Natural killer cell treated with Interleukin-12 subunit alpha and Interleukin-12 subunit beta and Interleukin-15 and Interleukin-18, amount 100 ng/mL, for 72 hours (primary cell): Measurements from ENCODE around the gene ADGRL3. TPM values are rescaled to one million over a fixed set of nuclear protein-coding genes. Genes with fewer than 3 reads are reported as not detected.

Experiments
- ATAC-seq, 2 donors: fragments of 150-1000 bp; cut with Tn5 transposase in 1 of 2; sonication (Bioruptor Pico), chemical (Tn5 transposase) in 1 of 2; 2 replicates each; pipeline ENCODE4 v1.10.0; 2021
- DNase-seq: peaks from one replicate; pipeline ENCODE4 v3.0.0; 2022; ENCODE audit warnings: low spot score
- H3K27ac Mint-ChIP-seq, 2 donors: 1 replicate in 1 of 2; 2 replicates in 1 of 2; pipeline ENCODE4 v1.8.0; 2022; ENCODE audit warnings: mixed read lengths in 2 of 2, mild to moderate bottlenecking in 1 of 2, moderate library complexity in 1 of 2
- H3K27me3 Mint-ChIP-seq, 2 donors: 1 replicate in 1 of 2; 2 replicates in 1 of 2; pipeline ENCODE4 v1.8.0; 2022; ENCODE audit warnings: mixed read lengths in 2 of 2
- H3K36me3 Mint-ChIP-seq: one replicate; pipeline ENCODE4 v1.8.0; 2022; ENCODE audit warnings: mixed read lengths
- H3K4me1 Mint-ChIP-seq, 2 donors: 1 replicate in 1 of 2; 2 replicates in 1 of 2; pipeline ENCODE4 v1.8.0; 2022; ENCODE audit warnings: low read depth in 2 of 2, mixed read lengths in 2 of 2, mild to moderate bottlenecking in 1 of 2
- H3K4me3 Mint-ChIP-seq: one replicate; pipeline ENCODE4 v1.8.0; 2022; ENCODE audit warnings: mixed read lengths
- H3K9me3 Mint-ChIP-seq: 2 replicates; pipeline ENCODE4 v1.8.0; 2022; ENCODE audit warnings: mixed read lengths
- total RNA-seq, 2 donors: library from RNA; stranded (reverse); gene quantifications; one replicate each; pipeline ENCODE4 v1.2.3, GENCODE V29; 2022

ADGRL3 gene
- total RNA-seq, 2 donors from 2014 or later = not detected

DNA sequence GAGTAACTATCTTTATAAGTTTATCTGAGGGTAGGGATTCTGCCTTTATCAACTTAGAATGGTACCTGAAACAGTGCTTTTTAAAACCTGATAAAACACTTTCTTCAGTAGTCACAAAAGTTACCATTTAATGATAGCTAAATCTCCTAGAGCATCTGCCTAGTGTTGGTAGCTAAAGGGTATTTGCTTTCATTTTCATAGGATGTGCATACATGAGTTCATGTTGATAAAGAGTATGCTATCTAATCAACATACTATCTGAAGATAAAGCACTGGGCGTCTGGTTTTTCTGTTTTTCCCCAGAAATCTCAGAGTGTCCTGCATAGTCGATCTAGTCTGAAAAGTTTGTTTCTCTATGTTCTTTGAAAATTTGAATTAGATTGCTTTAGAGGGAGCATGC lies 75.1 kb downstream of the ADGRL3 start:
- no peak overlapping the region for H3K27ac Mint-ChIP-seq
- no peak overlapping the region for H3K4me3 Mint-ChIP-seq
- no peaks in the 10 kb centered on the region for H3K9me3 Mint-ChIP-seq
- no peak for DNase-seq
- H3K27me3 Mint-ChIP-seq = no peaks in the 10 kb centered on the region
- no peak for ATAC-seq
- no peaks in the 10 kb centered on the region for H3K4me1 Mint-ChIP-seq
- H3K36me3 Mint-ChIP-seq = no peaks in the 10 kb centered on the region

DNA sequence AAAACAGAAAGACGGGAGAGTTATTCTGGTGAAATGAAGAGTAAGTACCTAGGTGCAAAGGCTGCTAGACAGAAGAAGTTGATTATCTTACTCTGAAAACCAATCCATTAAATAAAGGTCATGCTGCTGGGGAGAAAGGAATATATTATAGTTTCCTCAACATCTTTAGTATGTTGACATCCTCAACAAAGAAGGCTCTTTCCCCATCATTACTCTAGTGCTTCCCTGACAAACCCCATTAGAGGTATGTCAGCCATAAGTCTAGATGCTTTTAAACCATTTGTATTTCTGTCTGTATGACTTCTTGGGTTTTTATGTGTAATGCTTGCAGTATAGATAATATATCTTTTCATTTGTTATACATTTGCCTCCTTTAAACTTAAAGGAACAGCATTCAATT lies 75.9 kb downstream of the ADGRL3 start:
- no peaks in the 10 kb centered on the region for H3K27me3 Mint-ChIP-seq
- DNase-seq (no peak), ATAC-seq (no peak)
- H3K36me3 Mint-ChIP-seq = no peaks in the 10 kb centered on the region
- no peak overlapping the region for H3K4me3 Mint-ChIP-seq
- no peak overlapping the region for H3K27ac Mint-ChIP-seq
- no peaks in the 10 kb centered on the region for H3K9me3 Mint-ChIP-seq
- H3K4me1 Mint-ChIP-seq = no peaks in the 10 kb centered on the region

DNA sequence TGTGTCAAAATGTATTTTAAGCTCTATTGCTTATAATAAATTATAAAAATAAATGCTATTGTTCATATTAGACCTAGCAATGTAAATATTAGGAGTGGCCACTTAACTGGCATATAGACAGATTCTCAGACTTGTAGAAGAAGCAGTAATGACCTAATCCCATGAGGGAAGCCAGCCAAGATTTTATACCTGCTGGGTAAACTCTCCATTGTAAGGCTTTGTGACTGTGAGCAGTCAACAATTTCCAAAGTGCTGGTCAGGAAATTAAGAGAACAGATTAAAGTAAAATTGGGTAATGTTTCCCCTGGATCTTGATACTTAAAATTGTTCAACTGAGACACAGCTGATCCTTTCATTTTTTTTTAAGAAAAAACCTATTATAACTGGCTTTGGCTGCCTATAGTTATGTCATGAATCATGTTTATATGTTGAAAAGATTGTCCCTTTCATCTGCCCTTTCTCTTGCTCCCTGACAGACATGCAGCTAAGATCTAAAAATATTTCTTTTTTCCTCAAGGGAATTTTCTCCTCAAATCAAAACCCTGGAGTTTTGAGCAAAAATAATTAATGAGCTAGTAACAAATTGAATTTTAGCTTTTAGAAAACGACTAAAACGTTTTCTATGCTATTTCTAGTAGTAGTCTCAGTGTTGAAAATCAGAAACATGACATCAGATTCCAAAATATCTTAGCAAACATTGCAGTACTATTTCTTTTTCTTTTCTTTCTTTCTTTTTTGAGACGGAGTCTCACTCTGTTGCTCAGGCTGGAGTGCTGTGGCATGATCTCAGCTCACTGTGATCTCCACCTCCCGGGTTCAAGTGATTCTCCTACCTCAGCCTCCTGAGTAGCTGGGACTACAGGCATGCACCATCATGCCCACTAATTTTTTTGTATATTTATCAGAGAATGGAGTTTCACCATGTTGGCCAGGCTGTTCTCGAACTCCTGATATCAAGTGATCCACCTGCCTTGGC lies 77.9 kb downstream of the ADGRL3 start:
- Mint-ChIP-seq H3K4me3 (no peak overlapping the region), H3K27ac (no peak overlapping the region), H3K9me3 (peaks cover under 1% of the 10 kb centered on the region), H3K27me3 (no peaks in the 10 kb centered on the region), H3K4me1 (no peaks in the 10 kb centered on the region), H3K36me3 (no peaks in the 10 kb centered on the region)
- ATAC-seq = no peak
- DNase-seq = no peak

DNA sequence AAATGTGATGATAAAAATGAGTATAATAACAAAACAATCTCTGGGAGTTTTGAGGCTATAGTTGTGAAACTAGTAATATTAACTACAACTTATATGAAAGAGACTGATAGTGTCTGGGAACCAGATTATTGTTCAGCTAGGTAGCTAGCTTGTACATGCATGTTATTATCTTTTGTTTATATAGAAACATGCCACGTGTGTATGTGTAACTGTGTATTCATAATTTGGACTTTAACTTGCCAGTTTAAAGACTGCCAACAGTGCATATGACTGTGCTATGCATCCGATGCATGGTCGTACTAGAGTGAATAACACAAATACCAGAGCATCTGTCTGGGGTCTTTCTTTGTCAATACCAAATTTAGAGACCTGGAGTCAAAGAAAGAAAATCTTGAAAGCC lies 92.2 kb downstream of the ADGRL3 start:
- peaks cover 9% of the 10 kb centered on the region for H3K9me3 Mint-ChIP-seq
- ATAC-seq (no peak), DNase-seq (no peak)
- H3K27me3 Mint-ChIP-seq = no peaks in the 10 kb centered on the region
- H3K4me3 Mint-ChIP-seq = no peak overlapping the region
- no peaks in the 10 kb centered on the region for H3K4me1 Mint-ChIP-seq
- no peak overlapping the region for H3K27ac Mint-ChIP-seq
- no peaks in the 10 kb centered on the region for H3K36me3 Mint-ChIP-seq

DNA sequence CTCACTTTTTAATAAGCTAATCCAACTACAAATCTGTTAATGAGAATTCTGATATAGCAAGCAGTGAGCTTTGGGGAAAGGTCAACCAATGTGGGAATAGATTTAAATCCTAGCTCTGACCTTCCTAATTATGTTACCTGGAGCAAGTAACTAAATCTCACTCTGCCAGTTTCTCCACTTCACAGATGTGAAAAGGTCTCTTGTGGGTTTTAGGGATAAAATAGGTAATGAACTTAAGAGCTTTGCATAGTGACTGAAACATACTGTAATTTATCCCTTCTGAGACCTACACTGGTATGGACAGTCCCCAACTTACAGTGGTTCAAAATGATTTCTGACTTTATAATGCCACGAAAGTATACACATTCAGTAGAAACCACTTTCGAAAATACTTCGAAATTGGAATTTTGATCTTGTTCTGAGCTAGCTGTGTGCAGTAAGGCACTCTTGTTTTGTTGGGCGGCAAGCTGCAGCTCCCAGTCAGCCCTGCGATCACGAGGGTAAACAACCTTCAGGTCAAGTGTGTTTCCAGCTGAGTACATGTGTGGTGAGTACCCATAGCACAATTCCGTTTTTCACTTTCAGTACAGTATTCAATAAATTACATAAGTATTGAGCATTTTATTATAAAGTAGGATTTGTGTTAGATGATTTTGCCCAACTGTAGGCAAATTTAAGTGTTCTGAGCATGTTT lies 93.7 kb downstream of the ADGRL3 start:
- no peaks in the 10 kb centered on the region for H3K36me3 Mint-ChIP-seq
- H3K4me1 Mint-ChIP-seq = no peaks in the 10 kb centered on the region
- no peak overlapping the region for H3K27ac Mint-ChIP-seq
- no peak for ATAC-seq
- H3K9me3 Mint-ChIP-seq = peaks cover 6% of the 10 kb centered on the region
- no peak for DNase-seq
- no peaks in the 10 kb centered on the region for H3K27me3 Mint-ChIP-seq
- no peak overlapping the region for H3K4me3 Mint-ChIP-seq

DNA sequence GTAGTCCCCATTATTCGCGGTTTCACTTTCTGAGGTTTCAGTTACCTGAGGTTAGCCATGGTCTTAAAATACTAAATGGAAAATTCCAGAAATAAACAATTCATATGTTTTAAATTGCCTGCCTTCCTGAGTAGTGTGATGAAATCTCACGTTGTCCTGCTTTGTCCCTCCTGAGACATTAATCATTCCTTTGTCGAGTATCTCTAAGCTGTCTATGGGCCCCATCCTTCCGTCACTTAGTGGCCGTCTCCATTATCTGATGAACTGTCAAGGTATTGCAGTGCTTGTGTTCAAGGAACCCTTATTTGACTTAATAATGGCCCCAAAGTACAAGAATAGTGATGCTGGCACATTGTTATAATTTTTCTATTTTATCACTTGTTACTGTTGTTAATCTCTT lies 94.8 kb downstream of the ADGRL3 start:
- Mint-ChIP-seq H3K4me1 (no peaks in the 10 kb centered on the region), H3K36me3 (no peaks in the 10 kb centered on the region), H3K27me3 (no peaks in the 10 kb centered on the region), H3K27ac (no peak overlapping the region), H3K4me3 (no peak overlapping the region), H3K9me3 (peaks cover 6% of the 10 kb centered on the region)
- DNase-seq = no peak
- no peak for ATAC-seq

DNA sequence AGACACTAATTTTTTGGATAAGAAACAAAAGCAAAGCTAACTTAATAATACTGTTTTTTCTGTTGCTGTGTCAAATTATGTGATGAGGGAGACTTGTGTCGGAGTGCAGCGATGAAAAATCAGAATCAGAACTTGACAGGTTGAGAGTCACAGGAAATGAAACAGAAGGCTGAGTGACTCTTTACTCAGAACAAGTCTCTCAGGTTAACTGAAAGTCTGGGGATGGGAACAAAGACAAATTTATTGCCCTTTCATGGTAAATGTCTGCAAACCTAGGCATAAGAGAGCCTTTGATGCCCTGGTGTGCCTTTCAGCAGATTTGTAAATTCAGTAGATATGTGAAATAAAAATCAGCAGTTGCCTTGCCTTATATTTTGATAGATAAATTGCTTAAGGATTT lies 96.0 kb downstream of the ADGRL3 start:
- ATAC-seq (no peak), DNase-seq (no peak)
- Mint-ChIP-seq H3K36me3 (no peaks in the 10 kb centered on the region), H3K27me3 (no peaks in the 10 kb centered on the region), H3K27ac (no peak overlapping the region), H3K9me3 (peaks cover 2% of the 10 kb centered on the region), H3K4me1 (no peaks in the 10 kb centered on the region), H3K4me3 (no peak overlapping the region)

DNA sequence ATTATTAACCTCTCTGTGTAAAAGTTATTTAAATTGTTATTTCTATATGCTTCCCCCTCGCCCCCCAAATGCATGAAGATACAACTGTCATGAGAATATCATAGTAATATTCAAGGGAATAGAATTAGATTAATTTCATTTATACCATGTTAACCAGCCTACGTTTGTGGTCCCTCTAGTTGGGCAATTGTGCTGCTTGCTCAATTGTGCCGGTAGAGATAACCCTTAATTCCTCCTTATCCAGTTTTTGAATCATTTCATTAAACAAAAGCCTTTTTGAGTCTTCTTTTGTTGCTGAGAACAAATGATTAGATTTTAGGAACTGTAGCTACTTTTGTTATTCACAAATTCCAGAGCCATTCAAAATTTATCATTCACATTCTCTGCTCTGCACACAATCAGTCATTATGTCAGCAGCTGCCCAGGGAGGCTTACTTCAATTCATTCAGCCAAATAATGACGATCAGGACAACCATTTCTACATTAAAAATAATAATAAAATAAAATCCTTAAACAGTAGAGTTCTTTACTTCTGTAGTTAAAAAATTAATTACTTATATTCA lies 98.1 kb downstream of the ADGRL3 start:
- Mint-ChIP-seq H3K27me3 (no peaks in the 10 kb centered on the region), H3K9me3 (peaks cover 4% of the 10 kb centered on the region), H3K27ac (no peak overlapping the region), H3K36me3 (no peaks in the 10 kb centered on the region), H3K4me1 (no peaks in the 10 kb centered on the region), H3K4me3 (no peak overlapping the region)
- ATAC-seq (no peak), DNase-seq (no peak)

DNA sequence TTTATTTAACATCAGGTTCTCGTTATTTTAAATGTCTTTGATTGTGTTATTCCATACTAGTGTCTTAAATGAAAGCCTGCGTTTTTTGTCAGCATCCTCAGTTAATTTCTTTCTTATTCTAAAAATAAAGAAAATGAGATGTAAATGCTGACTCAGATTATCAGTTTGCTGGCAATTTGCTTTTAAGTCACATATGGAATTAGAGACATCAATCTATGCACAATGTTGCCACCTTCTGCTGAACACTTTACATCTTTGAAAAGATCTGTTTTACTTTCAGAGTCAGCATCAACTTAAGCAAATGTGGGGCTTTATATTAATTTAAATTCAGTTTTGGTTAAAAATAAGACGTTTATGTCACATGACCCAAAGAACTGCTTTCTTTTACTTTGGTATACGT lies 99.2 kb downstream of the ADGRL3 start:
- no peak overlapping the region for H3K27ac Mint-ChIP-seq
- no peak for ATAC-seq
- H3K36me3 Mint-ChIP-seq = no peaks in the 10 kb centered on the region
- no peak overlapping the region for H3K4me3 Mint-ChIP-seq
- peaks cover 4% of the 10 kb centered on the region for H3K9me3 Mint-ChIP-seq
- no peaks in the 10 kb centered on the region for H3K4me1 Mint-ChIP-seq
- no peaks in the 10 kb centered on the region for H3K27me3 Mint-ChIP-seq
- no peak for DNase-seq

DNA sequence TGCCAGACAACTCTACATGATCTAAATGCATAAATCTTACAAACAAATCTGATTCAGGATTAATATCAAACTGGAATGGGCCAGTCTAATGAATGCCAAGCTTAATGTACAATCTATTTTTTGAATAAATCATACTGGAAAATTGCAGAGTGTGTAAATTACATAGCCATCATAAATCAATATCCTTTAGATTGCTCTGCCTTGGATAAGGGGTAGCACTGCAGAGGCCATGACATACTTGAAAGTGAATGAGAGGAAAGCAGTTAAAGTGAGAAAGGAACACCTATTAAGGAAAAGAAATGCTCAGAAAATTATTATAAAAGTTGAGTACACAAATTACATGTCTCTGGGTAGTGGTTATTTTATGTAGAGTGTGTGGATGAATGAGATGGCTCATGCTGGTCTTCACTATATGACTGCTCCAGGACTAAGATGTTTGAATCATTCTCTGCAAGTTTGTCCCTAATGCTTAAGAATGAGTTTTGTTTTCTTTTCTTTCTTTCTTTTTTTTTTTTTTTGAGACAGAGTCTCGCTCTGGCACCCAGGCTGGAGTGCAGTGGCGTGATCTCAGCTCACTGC lies 100.2 kb downstream of the ADGRL3 start:
- no peak overlapping the region for H3K27ac Mint-ChIP-seq
- ATAC-seq (no peak), DNase-seq (no peak)
- no peak overlapping the region for H3K4me3 Mint-ChIP-seq
- no peaks in the 10 kb centered on the region for H3K36me3 Mint-ChIP-seq
- H3K4me1 Mint-ChIP-seq = no peaks in the 10 kb centered on the region
- no peaks in the 10 kb centered on the region for H3K27me3 Mint-ChIP-seq
- H3K9me3 Mint-ChIP-seq = peaks cover 7% of the 10 kb centered on the region

DNA sequence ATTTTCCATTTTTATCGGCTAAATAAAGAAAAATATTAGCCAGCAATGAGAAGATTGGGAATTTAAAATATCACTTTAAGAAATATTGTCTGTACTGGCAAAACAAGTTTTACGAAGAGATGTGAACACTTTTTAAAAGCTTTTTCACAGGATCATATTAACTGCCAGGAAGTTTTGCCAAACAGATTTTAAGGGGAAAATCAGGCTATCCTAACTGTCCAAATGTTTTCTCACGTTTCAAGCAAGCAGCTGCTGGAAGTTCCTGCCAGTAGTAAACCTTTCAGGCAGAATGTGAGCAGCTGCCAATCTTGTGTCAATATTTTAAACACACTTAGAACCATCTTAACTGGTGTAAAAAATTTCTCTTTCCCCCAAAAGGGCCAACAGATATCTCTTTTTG lies 101.1 kb downstream of the ADGRL3 start:
- no peak for ATAC-seq

DNA sequence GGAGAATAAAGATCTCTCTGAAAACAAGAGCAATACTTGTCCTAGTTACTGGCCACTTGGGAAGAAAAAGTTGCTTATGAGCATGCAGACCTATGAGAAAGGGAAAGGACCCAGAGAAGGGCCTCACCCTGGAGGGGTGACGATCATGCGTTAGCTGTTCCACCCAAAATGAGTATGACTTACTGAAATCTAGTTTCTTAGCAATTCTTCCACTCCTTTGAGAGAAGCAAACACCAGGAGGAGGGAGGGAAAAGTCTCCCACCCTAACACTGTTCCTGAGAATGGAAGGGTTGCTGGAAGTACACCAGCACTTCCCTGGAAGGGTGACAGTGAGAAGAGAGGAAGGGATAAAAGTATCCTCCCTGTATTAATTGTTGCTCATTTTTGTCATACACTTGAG lies 107.9 kb downstream of the ADGRL3 start:
- Mint-ChIP-seq H3K4me1 (no peaks in the 10 kb centered on the region), H3K27me3 (no peaks in the 10 kb centered on the region), H3K4me3 (no peak overlapping the region), H3K36me3 (peaks cover 4% of the 10 kb centered on the region), H3K9me3 (peaks cover 20% of the 10 kb centered on the region), H3K27ac (no peak overlapping the region)
- ATAC-seq (no peak), DNase-seq (no peak)

More for the DNA sequence above, 101.1 kb downstream of the ADGRL3 start:
- H3K27me3 Mint-ChIP-seq = no peaks in the 10 kb centered on the region
- no peak overlapping the region for H3K4me3 Mint-ChIP-seq
- H3K36me3 Mint-ChIP-seq = no peaks in the 10 kb centered on the region
- H3K9me3 Mint-ChIP-seq = peaks cover 12% of the 10 kb centered on the region
- no peaks in the 10 kb centered on the region for H3K4me1 Mint-ChIP-seq
- H3K27ac Mint-ChIP-seq = no peak overlapping the region
- no peak for DNase-seq

DNA sequence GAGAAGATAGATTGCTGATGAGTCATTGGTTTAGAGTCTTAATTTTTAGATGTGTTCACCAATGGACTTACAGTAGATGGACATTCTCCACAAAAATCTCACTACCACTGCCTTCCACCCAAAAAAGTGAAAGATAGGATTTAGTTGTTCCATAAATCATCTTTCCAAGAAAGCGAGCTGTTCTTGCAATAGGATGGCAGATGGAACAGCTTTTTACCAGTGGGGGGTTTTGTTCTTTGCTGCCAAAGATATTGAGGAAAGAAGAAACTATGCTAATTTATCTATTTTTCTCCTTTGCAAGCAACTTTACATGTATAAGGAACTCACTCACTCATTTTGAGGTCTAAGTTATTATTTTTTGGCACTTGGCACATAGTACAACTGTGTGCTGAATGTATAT lies 109.5 kb downstream of the ADGRL3 start:
- Mint-ChIP-seq H3K4me1 (no peaks in the 10 kb centered on the region), H3K27me3 (no peaks in the 10 kb centered on the region)

DNA sequence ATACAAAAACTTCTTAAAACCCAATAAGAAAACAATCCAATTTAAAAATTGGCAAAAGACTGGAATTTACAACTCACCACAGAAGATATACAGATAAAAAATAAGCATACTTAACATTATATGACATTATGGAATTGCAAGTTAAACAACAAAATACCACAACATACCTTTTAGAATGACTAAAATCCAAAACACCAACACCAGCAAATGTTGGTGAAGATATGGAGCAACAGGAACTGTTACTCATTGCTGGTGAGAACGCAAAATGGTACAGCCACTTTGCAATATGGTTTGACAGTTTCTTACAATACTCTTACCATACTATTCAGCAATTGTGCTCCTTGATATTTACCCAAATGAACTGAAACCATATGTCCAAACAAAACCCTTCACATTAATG lies 112.4 kb downstream of the ADGRL3 start:
- H3K27me3 Mint-ChIP-seq = no peaks in the 10 kb centered on the region
- H3K9me3 Mint-ChIP-seq = peaks cover 27% of the 10 kb centered on the region
- no peak overlapping the region for H3K27ac Mint-ChIP-seq
- ATAC-seq = no peak
- DNase-seq = no peak
- H3K36me3 Mint-ChIP-seq = peaks cover 4% of the 10 kb centered on the region
- no peak overlapping the region for H3K4me3 Mint-ChIP-seq
- H3K4me1 Mint-ChIP-seq = no peaks in the 10 kb centered on the region

More for the DNA sequence above, 109.5 kb downstream of the ADGRL3 start:
- H3K9me3 Mint-ChIP-seq = peaks cover 24% of the 10 kb centered on the region
- DNase-seq = no peak
- no peak for ATAC-seq
- no peak overlapping the region for H3K27ac Mint-ChIP-seq
- peaks cover 4% of the 10 kb centered on the region for H3K36me3 Mint-ChIP-seq
- H3K4me3 Mint-ChIP-seq = no peak overlapping the region
